SK-N-SH treated with all-trans-retinoic acid at 6 μM for 48 hours (cell line): ENCODE measurements around the gene ZNF644.

Experiments
- ATAC-seq: fragments of 200-7000 bp; cut with Tn5 transposase; 3 replicates; pipeline ENCODE4 v1.9.1; 2020; ENCODE audit warnings: mild to moderate bottlenecking, moderate library complexity
- BACH2 ChIP-seq: fragments of 250-450 bp; sonication (Bioruptor Pico); IDR thresholded peaks from 2 replicates; pipeline ENCODE4 v1.9.0; 2021; ENCODE audit warnings: mild to moderate bottlenecking, borderline replicate concordance
- CREB5 ChIP-seq: fragments of 250-450 bp; sonication (Bioruptor Pico); IDR thresholded peaks from 2 replicates; pipeline ENCODE4 v1.5.1; 2020; ENCODE audit warnings: low read depth, mild to moderate bottlenecking, moderate library complexity
- CSDC2 ChIP-seq: fragments of 250-450 bp; sonication (Bioruptor Pico); IDR thresholded peaks from 2 replicates; pipeline ENCODE4 v1.5.0; 2020; ENCODE audit warnings: mild to moderate bottlenecking, moderate library complexity
- ESRRG ChIP-seq: fragments of 250-450 bp; sonication (Bioruptor Pico); IDR thresholded peaks from 2 replicates; pipeline ENCODE4 v1.6.1; 2021; ENCODE audit warnings: mild to moderate bottlenecking
- GLIS3 ChIP-seq: fragments of 250-450 bp; sonication (Bioruptor Pico); IDR thresholded peaks from 2 replicates; pipeline ENCODE4 v1.5.0; 2020; ENCODE audit warnings: mild to moderate bottlenecking, moderate library complexity
- ISL1 ChIP-seq: fragments of 250-450 bp; sonication (Bioruptor Pico); IDR thresholded peaks from 2 replicates; pipeline ENCODE4 v2.1.2; 2022; ENCODE audit warnings: mild to moderate bottlenecking, moderate library complexity
- PATZ1 ChIP-seq: fragments of 250-450 bp; sonication (Bioruptor Pico); IDR thresholded peaks from 2 replicates; pipeline ENCODE4 v1.8.0; 2020; ENCODE audit warnings: mild to moderate bottlenecking, moderate library complexity, borderline replicate concordance
- POU6F1 ChIP-seq: fragments of 250-450 bp; sonication (Bioruptor Pico); IDR thresholded peaks from 2 replicates; pipeline ENCODE4 v1.8.0; 2021; ENCODE audit warnings: low read depth, mild to moderate bottlenecking, moderate library complexity, borderline replicate concordance
- RARB ChIP-seq: fragments of 250-450 bp; sonication (Bioruptor Pico); IDR thresholded peaks from 2 replicates; pipeline ENCODE4 v1.8.0; 2021; ENCODE audit warnings: mild to moderate bottlenecking, moderate library complexity
- SNAI2 ChIP-seq: fragments of 250-450 bp; sonication (Bioruptor Pico); IDR thresholded peaks from 2 replicates; pipeline ENCODE4 v1.5.0; 2020; ENCODE audit warnings: mild to moderate bottlenecking, moderate library complexity
- TCF4 ChIP-seq: fragments of 250-450 bp; sonication (Bioruptor Pico); IDR thresholded peaks from 2 replicates; pipeline ENCODE4 v1.8.0; 2021; ENCODE audit warnings: mild to moderate bottlenecking, moderate library complexity, borderline replicate concordance
- TOX ChIP-seq: fragments of 250-450 bp; sonication (Bioruptor Pico); IDR thresholded peaks from 2 replicates; pipeline ENCODE4 v1.8.0; 2021; ENCODE audit warnings: mild to moderate bottlenecking, moderate library complexity, borderline replicate concordance
- TSHZ2 ChIP-seq: fragments of 250-450 bp; sonication (Bioruptor Pico); IDR thresholded peaks from 2 replicates; pipeline ENCODE4 v1.5.0; 2020; ENCODE audit warnings: mild to moderate bottlenecking, moderate library complexity
- ZC3H10 ChIP-seq: fragments of 250-450 bp; sonication (Bioruptor Pico); IDR thresholded peaks from 2 replicates; pipeline ENCODE4 v1.5.1; 2021; ENCODE audit warnings: mild to moderate bottlenecking, moderate library complexity
- ZFP3 ChIP-seq: fragments of 250-450 bp; sonication (Bioruptor Pico); IDR thresholded peaks from 2 replicates; pipeline ENCODE4 v1.5.0; 2020; ENCODE audit warnings: mild to moderate bottlenecking, moderate library complexity
- ZFP30 ChIP-seq: fragments of 450-650 bp; formaldehyde crosslinking; IDR thresholded peaks from 2 replicates; pipeline ENCODE4 v1.5.0; 2022; ENCODE audit warnings: mild to moderate bottlenecking, moderate library complexity
- ZNF70 ChIP-seq: fragments of 450-650 bp; formaldehyde crosslinking; IDR thresholded peaks from 2 replicates; pipeline ENCODE4 v1.5.0; 2020; ENCODE audit warnings: mild to moderate bottlenecking, moderate library complexity
- ZNF8 ChIP-seq: fragments of 450-650 bp; formaldehyde crosslinking; IDR thresholded peaks from 2 replicates; pipeline ENCODE4 v1.5.0; 2020; ENCODE audit warnings: mild to moderate bottlenecking, moderate library complexity

The ZNF644 gene

DNA sequence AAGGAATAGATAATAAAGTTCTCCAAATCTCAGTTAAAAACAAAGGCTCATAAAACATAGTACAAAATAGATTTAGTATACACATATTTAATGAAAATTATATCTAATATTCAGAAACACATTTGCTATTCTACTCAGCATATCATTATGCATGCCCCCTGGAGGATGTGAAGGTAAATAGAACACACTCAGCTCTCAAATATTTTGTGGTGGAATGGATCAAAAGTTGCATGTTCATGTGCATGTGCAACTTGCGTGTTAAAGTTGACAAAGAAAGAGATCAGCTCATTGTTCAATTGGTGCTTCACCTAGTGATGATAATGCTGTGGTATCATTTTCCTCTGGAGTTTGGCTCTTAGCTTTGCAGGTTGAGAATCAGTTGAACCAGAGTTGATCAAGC lies 4.9 kb upstream of the ZNF644 start:
- TF ChIP-seq CSDC2, result no peak
- no peak for TF ChIP-seq ZFP3 (CRISPR knock-in tag)
- no peak for TF ChIP-seq CREB5 (CRISPR knock-in tag)
- no peak for TF ChIP-seq POU6F1 (CRISPR knock-in tag)
- TF ChIP-seq ZNF8 (CRISPR knock-in tag), result no peak
- no peak for TF ChIP-seq ZNF70 (CRISPR knock-in tag)
- TF ChIP-seq SNAI2, result no peak
- ATAC-seq, result no peak

- no peak for ATAC-seq
- TF ChIP-seq POU6F1 (CRISPR knock-in tag) (no peak), BACH2 (CRISPR knock-in tag) (no peak), ZFP3 (CRISPR knock-in tag) (no peak), RARB (no peak), CSDC2 (no peak), CREB5 (CRISPR knock-in tag) (no peak), ZNF70 (CRISPR knock-in tag) (no peak), TCF4 (CRISPR knock-in tag) (no peak), GLIS3 (CRISPR knock-in tag) (no peak)
Observed at GRCh38 chr1:91026320-91026719, 4.5 kb upstream of the ZNF644 start.

DNA sequence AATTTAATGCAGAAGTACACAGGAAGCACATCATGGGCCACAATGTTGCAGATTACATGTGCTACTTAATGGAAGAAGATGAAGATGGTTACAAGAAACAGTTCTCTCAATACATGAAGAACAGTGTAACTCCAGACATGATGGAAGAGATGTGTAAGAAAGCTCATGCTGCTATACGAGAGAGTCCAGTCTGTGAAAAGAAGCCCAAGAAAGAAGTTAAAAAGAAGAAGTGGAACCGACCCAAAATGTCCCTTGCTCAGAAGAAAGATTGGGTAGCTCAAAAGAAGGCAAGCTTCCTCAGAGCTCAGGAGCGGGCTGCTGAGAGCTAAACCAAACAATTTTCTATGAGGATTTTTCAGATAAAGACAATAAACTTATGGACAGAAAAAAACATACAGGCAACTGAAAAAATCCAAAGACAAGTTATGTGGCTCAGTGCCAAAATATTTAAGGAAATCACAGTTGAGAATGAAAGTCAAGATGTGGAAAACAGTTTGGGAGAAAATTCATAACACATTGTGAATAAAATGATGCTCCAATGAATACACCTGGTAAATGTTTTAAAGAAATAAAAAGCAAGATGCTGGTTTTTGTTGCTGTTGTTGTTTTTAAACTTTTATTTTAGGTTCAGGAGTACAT lies 2.8 kb upstream of the ZNF644 start:
- TF ChIP-seq RARB (no peak), PATZ1 (CRISPR knock-in tag) (no peak), CSDC2 (no peak), ZC3H10 (CRISPR knock-in tag) (no peak), ESRRG (CRISPR knock-in tag) (no peak), TOX (no peak), TSHZ2 (CRISPR knock-in tag) (no peak), ZFP30 (CRISPR knock-in tag) (no peak), ZFP3 (CRISPR knock-in tag) (no peak), CREB5 (CRISPR knock-in tag) (no peak), TCF4 (CRISPR knock-in tag) (no peak), ISL1 (CRISPR knock-in tag) (no peak)

More for the DNA sequence above, 2.8 kb upstream of the ZNF644 start:
- no peak for ATAC-seq
